ENCODE data around the gene SHFL.

SHFL gene

DNA sequence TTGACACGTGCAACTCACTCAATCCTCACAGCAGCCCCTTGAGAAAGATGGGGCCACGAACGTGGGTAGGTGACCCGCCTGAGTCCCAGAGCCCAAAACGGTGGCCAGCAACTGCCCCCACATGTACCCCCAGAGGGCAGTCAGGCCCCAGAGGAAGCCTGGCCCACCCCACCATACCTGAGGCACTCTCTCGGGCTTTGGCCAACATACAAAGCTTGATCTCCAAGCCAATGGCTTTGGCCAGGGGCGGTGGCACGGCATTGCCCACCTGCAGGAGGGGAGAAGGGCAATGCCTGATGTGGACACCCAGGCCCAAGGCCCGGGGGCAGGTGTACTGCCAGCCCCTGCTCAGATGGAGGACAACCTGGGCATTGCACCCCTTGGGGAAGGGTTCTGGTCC, 47.9 kb downstream of the SHFL start:
- DNase-seq (ENCODE audit: low read depth) = no peak

GRCh38 chr19:10135551-10136334, 49.6 kb downstream of the SHFL start:
- DNase-seq (ENCODE audit: low read depth) = no peak

GRCh38 chr19:10136936-10137335, 50.8 kb downstream of the SHFL start:
- no peak for DNase-seq (ENCODE audit: low read depth)

DNA sequence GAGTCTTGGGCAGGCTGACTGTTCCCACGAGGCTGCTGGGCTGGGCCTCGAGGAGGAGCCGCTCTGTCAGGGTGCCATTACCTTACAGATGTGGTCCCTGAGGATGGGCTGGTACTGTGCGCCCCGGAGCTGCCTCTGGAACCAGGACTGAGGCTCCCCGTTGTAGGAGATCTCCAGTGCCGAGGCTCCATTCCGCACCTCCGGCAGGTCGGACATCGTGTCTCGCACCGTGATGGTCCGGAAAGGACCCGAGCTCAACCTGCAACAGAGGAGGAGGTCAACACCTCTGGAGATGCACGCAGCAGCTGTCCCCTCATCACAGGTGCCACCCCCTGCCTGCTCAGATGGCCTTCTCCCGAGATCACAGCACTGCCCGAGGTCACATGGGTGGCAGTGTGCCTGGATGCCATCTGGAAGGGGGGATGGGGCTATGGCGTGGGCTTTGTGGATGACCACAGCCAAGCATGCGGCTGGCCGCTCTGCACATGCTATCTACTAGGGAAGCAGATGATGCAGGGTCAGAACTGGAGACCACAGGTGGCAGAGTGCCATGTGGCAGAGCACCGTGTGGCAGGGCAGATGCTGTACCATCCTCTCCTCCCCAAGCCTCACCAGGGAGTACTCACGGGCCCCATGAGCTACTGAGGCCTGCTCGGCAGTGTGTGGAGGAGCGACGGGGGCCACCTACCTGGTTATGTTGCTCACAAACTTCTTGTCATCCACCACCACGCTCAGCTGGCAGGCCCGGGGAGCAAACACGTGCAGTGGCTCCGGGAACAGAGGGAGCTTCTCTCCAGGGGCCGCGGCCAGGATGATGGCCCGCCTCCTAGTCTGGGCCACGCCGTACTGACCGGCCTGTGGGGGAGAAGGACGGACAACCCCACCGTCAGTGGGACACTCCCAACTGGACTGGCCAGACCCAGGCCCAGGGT, 51.9 kb downstream of the SHFL start:
- no peak for DNase-seq (ENCODE audit: low read depth)

GRCh38 chr19:10138879-10139795, 53.0 kb downstream of the SHFL start:
- DNase-seq (ENCODE audit: low read depth) = no peak

GRCh38 chr19:10139952-10140351, 53.8 kb downstream of the SHFL start:
- no peak for DNase-seq (ENCODE audit: low read depth)

GRCh38 chr19:10141479-10141878, 55.4 kb downstream of the SHFL start:
- no peak for DNase-seq (ENCODE audit: low read depth)

DNA sequence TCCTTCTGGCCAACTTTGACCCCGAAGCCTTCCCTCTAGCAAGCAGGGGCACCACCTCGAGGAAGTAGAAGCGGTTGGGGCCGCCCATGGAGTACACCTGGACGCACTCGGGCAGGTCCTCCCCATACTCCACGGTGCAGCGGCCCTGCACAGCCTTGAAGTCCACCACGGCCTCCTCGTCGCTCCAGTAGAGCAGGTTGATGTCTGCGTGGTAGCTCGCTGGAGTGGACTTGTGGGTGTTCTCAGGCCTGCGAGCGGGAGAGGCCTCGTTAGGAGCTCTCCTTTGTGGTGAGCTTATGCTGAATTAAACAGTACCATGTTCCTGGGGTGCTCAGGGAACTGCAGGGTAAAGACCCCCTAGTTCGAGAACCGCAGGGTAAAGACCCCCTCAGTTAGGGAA, 55.9 kb downstream of the SHFL start:
- no peak for DNase-seq (ENCODE audit: low read depth)
